Urinary bladder (tissue), 4 donors: Measurements from ENCODE around the gene USB1. TPM values are rescaled to one million over a fixed set of nuclear protein-coding genes. Genes with fewer than 3 reads are reported as not detected.

Experiments
- DNase-seq: peaks from one replicate; pipeline ENCODE4 v3.0.0-alpha.2; 2015; ENCODE audit errors: extremely low spot score
- H3K27ac ChIP-seq: one replicate; pipeline ENCODE4 v1.5.1; 2013; ENCODE audit warnings: low read depth, mild to moderate bottlenecking, moderate library complexity
- H3K36me3 ChIP-seq: one replicate; pipeline ENCODE4 v1.6.1; 2013; ENCODE audit warnings: mild to moderate bottlenecking, moderate library complexity; ENCODE audit not compliant: insufficient read depth
- H3K4me1 ChIP-seq: one replicate; pipeline ENCODE4 v1.6.1; 2013; ENCODE audit warnings: mild to moderate bottlenecking, moderate library complexity; ENCODE audit not compliant: insufficient read depth
- H3K4me3 ChIP-seq: one replicate; pipeline ENCODE4 v1.5.1; 2013; ENCODE audit warnings: low read depth, low read length
- WGBS: extraction: QIAGEN DNeasy Blood & Tissue Kit; methylation state at CpG from one replicate; pipeline ENCODE4 v1.1.7; 2013; 5-methylcytosine and 5-hydroxymethylcytosine counted together
- polyA plus RNA-seq: library from polyadenylated mRNA; stranded (reverse); fragments of 200-250 nt; gene quantifications from one replicate; pipeline ENCODE4 v1.2.3, GENCODE V29; 2013
- total RNA-seq: library from RNA; depleted of rRNA; stranded (reverse); fragments of >200 nt; gene quantifications from one replicate; pipeline ENCODE4 v1.2.3, GENCODE V29; 2014
- donor health status: healthy with polysubstance abuse.
- donor health status: healthy.

USB1 gene
- total and polyA plus RNA-seq, 2 donors = 7.6 to 55.3 TPM

GRCh38 chr16:58043571-58044155 is 42.5 kb downstream of the USB1 start:
- no peaks in the 10 kb centered on the region for H3K4me1 ChIP-seq
- WGBS = 86% methylated on average over 7 of the region's 7 CpGs
- no peak overlapping the region for H3K4me3 ChIP-seq
- H3K27ac ChIP-seq = no peak overlapping the region
- DNase-seq = no peak
- H3K36me3 ChIP-seq = no peaks in the 10 kb centered on the region

GRCh38 chr16:58044266-58045019 is 43.2 kb downstream of the USB1 start:
- no peak for DNase-seq
- 93% methylated on average over 9 of the region's 9 CpGs for WGBS
- Histone ChIP-seq H3K4me1 (no peaks in the 10 kb centered on the region), H3K27ac (no peak overlapping the region), H3K4me3 (no peak overlapping the region), H3K36me3 (no peaks in the 10 kb centered on the region)

GRCh38 chr16:58045096-58045495 is 43.9 kb downstream of the USB1 start:
- Histone ChIP-seq H3K36me3 (no peaks in the 10 kb centered on the region), H3K4me1 (no peaks in the 10 kb centered on the region), H3K27ac (no peak overlapping the region), H3K4me3 (no peak overlapping the region)
- DNase-seq = no peak
- 91% methylated on average over 31 of the region's 31 CpGs for WGBS

GRCh38 chr16:58046054-58046881 is 45.1 kb downstream of the USB1 start:
- DNase-seq = no peak

GRCh38 chr16:58046936-58047335 is 45.7 kb downstream of the USB1 start:
- no peak overlapping the region for H3K4me3 ChIP-seq
- no peak for DNase-seq
- 70% methylated on average over 6 of the region's 6 CpGs for WGBS

More at GRCh38 chr16:58046054-58046881, 45.1 kb downstream of the USB1 start:
- Histone ChIP-seq H3K36me3 (no peaks in the 10 kb centered on the region), H3K4me1 (no peaks in the 10 kb centered on the region), H3K27ac (no peak overlapping the region), H3K4me3 (no peak overlapping the region)
- 87% methylated on average over 16 of the region's 16 CpGs for WGBS

GRCh38 chr16:58047557-58048348 is 46.5 kb downstream of the USB1 start:
- H3K4me1 ChIP-seq = no peaks in the 10 kb centered on the region
- 63% methylated on average over 19 of the region's 19 CpGs for WGBS
- H3K4me3 ChIP-seq = no peak overlapping the region
- no peak overlapping the region for H3K27ac ChIP-seq
- no peak for DNase-seq
- H3K36me3 ChIP-seq = no peaks in the 10 kb centered on the region

More at GRCh38 chr16:58046936-58047335, 45.7 kb downstream of the USB1 start:
- no peaks in the 10 kb centered on the region for H3K4me1 ChIP-seq
- no peaks in the 10 kb centered on the region for H3K36me3 ChIP-seq
- no peak overlapping the region for H3K27ac ChIP-seq

GRCh38 chr16:58048494-58049231 is 47.5 kb downstream of the USB1 start:
- Histone ChIP-seq H3K27ac (no peak overlapping the region), H3K36me3 (no peaks in the 10 kb centered on the region), H3K4me3 (no peak overlapping the region), H3K4me1 (no peaks in the 10 kb centered on the region)
- 84% methylated on average over 13 of the region's 13 CpGs for WGBS
- no peak for DNase-seq

- no peaks in the 10 kb centered on the region for H3K4me1 ChIP-seq
- no peak overlapping the region for H3K27ac ChIP-seq
- H3K4me3 ChIP-seq = no peak overlapping the region
- WGBS = 79% methylated on average over 17 of the region's 17 CpGs
- DNase-seq = no peak
- no peaks in the 10 kb centered on the region for H3K36me3 ChIP-seq
Measured at GRCh38 chr16:58049232-58050185, 48.3 kb downstream of the USB1 start.

GRCh38 chr16:58051296-58051695 is 50.1 kb downstream of the USB1 start:
- Histone ChIP-seq H3K4me3 (no peak overlapping the region), H3K27ac (no peak overlapping the region), H3K36me3 (no peaks in the 10 kb centered on the region), H3K4me1 (no peaks in the 10 kb centered on the region)
- 78% methylated on average over 2 of the region's 2 CpGs for WGBS
- no peak for DNase-seq

GRCh38 chr16:58051821-58052603 is 50.8 kb downstream of the USB1 start:
- DNase-seq = no peak
- Histone ChIP-seq H3K4me1 (no peaks in the 10 kb centered on the region), H3K36me3 (no peaks in the 10 kb centered on the region), H3K27ac (no peak overlapping the region), H3K4me3 (no peak overlapping the region)
- WGBS = 70% methylated on average over 10 of the region's 10 CpGs

- Histone ChIP-seq H3K36me3 (no peaks in the 10 kb centered on the region), H3K4me3 (no peak overlapping the region), H3K4me1 (no peaks in the 10 kb centered on the region), H3K27ac (no peak overlapping the region)
- DNase-seq = no peak
- 90% methylated on average over 5 of the region's 5 CpGs for WGBS
Measured at GRCh38 chr16:58053682-58054005, 52.4 kb downstream of the USB1 start.
